ENCODE results near the gene ZNF541. TPM values are rescaled to one million over a fixed set of nuclear protein-coding genes. Genes with fewer than 3 reads are reported as not detected.

Gene ZNF541
- total RNA-seq, 4 donors from 2014 or later = 0.16 TPM; not detected in 3

GRCh38 chr19:47608074-47608918, 35.3 kb upstream of the ZNF541 start:
- Histone ChIP-seq H3K4me3 (peak overlapping the region; percentile 81 to 97 (median 88)), H3K9me3 (no peaks in the 10 kb centered on the region), H3K27ac (peak overlapping the region; percentile 97 to 98 (median 98)), H3K36me3 (no peaks in the 10 kb centered on the region), H3K4me1 (peaks cover 22 to 40% (median 25%) of the 10 kb centered on the region in 4 donors), H3K27me3 (no peaks in the 10 kb centered on the region)
- TF ChIP-seq POLR2A (IDR thresholded peaks at IDR 0.05) = peak; percentile 80
- TF ChIP-seq POLR2AphosphoS5 (IDR thresholded peaks at IDR 0.05) = peak; percentile 86 to 89 (median 86)
- TF ChIP-seq CTCF (IDR thresholded peaks at IDR 0.05) = peak; percentile 31 to 74 (median 47)
- TF ChIP-seq EP300 (IDR thresholded peaks at IDR 0.05; ENCODE audit: low read depth) = no peak
- intact Hi-C loops (cut with DNase I; ENCODE audit: low total_unique reads) (loop anchor here (1.0 to 2.0 kb wide), 2 partner anchors 55 to 91 kb away; no protein-coding TSS in a partner anchor), in situ Hi-C loops (cut with MboI; ENCODE audit: low pct_ligation_motif_present in 1 of 4, low pct_unique_long_range_greater_than_20kb in 1 of 4, low sequenced_read_pairs in 3 of 4) (loop anchor here in 2 of 4 donors (5.0 to 10.0 kb wide), 2 partner anchors 93 to 96 kb away; partner anchors contain the start of gene NAPA (in 1 of the 2))
- 0% methylated on average over 70 of the region's 94 CpGs; no CpG with 5 or more reads in 1 of the 2 donors for WGBS, 2 donors (ENCODE audit: low coverage in 1 of 2)
- peak; percentile 97 for DNase-seq

- in situ Hi-C loops (cut with MboI; ENCODE audit: low pct_ligation_motif_present in 1 of 4, low pct_unique_long_range_greater_than_20kb in 1 of 4, low sequenced_read_pairs in 3 of 4) (loop anchor here in 2 of 4 donors (5.0 to 10.0 kb wide), 2 partner anchors 93 to 95 kb away; partner anchors contain the start of gene NAPA (in 1 of the 2)), intact Hi-C loops (cut with DNase I; ENCODE audit: low total_unique reads) (loop anchor here (1.0 to 2.0 kb wide), 2 partner anchors 55 to 92 kb away; no protein-coding TSS in a partner anchor)
- Histone ChIP-seq H3K4me3 (peak overlapping the region; percentile 81 to 97 (median 88)), H3K36me3 (no peaks in the 10 kb centered on the region), H3K27ac (peak overlapping the region; percentile 97 to 98 (median 98)), H3K9me3 (no peaks in the 10 kb centered on the region), H3K27me3 (no peaks in the 10 kb centered on the region), H3K4me1 (peaks cover 17 to 33% (median 21%) of the 10 kb centered on the region in 4 donors)
- TF ChIP-seq EP300 (IDR thresholded peaks at IDR 0.05; ENCODE audit: low read depth) = no peak
- no peak for TF ChIP-seq CTCF (IDR thresholded peaks at IDR 0.05)
- no peak for TF ChIP-seq POLR2A (IDR thresholded peaks at IDR 0.05)
- peak in 1 of 3 donors; percentile 7 for TF ChIP-seq POLR2AphosphoS5 (IDR thresholded peaks at IDR 0.05)
- no peak for DNase-seq
- WGBS, 2 donors (ENCODE audit: low coverage in 1 of 2) = 36 to 55% methylated on average over 9 to 21 of the region's 21 CpGs
Observed at GRCh38 chr19:47607564-47608073, 34.7 kb upstream of the ZNF541 start.

- no peak overlapping the region for H3K27ac ChIP-seq
- peaks cover 13 to 34% (median 19%) of the 10 kb centered on the region in 4 donors for H3K4me1 ChIP-seq
- no peak overlapping the region for H3K4me3 ChIP-seq
- no peak for TF ChIP-seq POLR2A (IDR thresholded peaks at IDR 0.05)
- no peak for TF ChIP-seq POLR2AphosphoS5 (IDR thresholded peaks at IDR 0.05)
- no peak for TF ChIP-seq CTCF (IDR thresholded peaks at IDR 0.05)
- TF ChIP-seq EP300 (IDR thresholded peaks at IDR 0.05; ENCODE audit: low read depth) = no peak
- DNase-seq = no peak
- WGBS, 2 donors (ENCODE audit: low coverage in 1 of 2) = 63 to 64% methylated on average over 4 to 12 of the region's 13 CpGs
- no peaks in the 10 kb centered on the region for H3K9me3 ChIP-seq
- H3K36me3 ChIP-seq = no peaks in the 10 kb centered on the region
- intact Hi-C loops (cut with DNase I; ENCODE audit: low total_unique reads) = no loop called here
- no peaks in the 10 kb centered on the region for H3K27me3 ChIP-seq
- in situ Hi-C loops (cut with MboI; ENCODE audit: low pct_ligation_motif_present in 1 of 4, low pct_unique_long_range_greater_than_20kb in 1 of 4, low sequenced_read_pairs in 3 of 4) = loop anchor here in 1 of 4 donors (10.0 kb wide), 1 partner anchor 89 kb away; the partner anchor contains the start of gene NAPA
Observed at GRCh38 chr19:47603706-47604565, 31.0 kb upstream of the ZNF541 start.

Measured in transverse colon (tissue), 4 donors.